ENCODE data around the gene B4GALNT2.

- TF ChIP-seq EZH2 (IDR thresholded peaks at IDR 0.05; ENCODE audit: low read depth, low read length, severe bottlenecking), result no peak
- no peak for TF ChIP-seq CBX8 (IDR thresholded peaks at IDR 0.05; ENCODE audit: borderline replicate concordance, low read depth, low read length)
- TF ChIP-seq CHD2 (IDR thresholded peaks at IDR 0.05; ENCODE audit: low read length), result no peak
- no peak for TF ChIP-seq MAFK (IDR thresholded peaks at IDR 0.05; ENCODE audit: low read depth, low read length)
- TF ChIP-seq RAD21 (IDR thresholded peaks at IDR 0.05 in 1 of 2, conservative IDR thresholded peaks at IDR 0.05 in 1 of 2; ENCODE audit: low read depth in 2 of 2, low read length in 2 of 2), result no peak
- TF ChIP-seq BRCA1 (IDR thresholded peaks at IDR 0.05; ENCODE audit: low read depth, low read length), result no peak
- no peak for TF ChIP-seq POLR2A (IDR thresholded peaks at IDR 0.05; ENCODE audit: control extremely low read depth in 1 of 2, low read depth in 2 of 2, low read length in 2 of 2)
- TF ChIP-seq CTBP2 (IDR thresholded peaks at IDR 0.05; ENCODE audit: borderline replicate concordance, insufficient read depth, insufficient read length, low read length), result no peak
- no peak for TF ChIP-seq RXRA (IDR thresholded peaks at IDR 0.05; ENCODE audit: insufficient read depth, low read depth, low read length)
- TF ChIP-seq, protein P1, sequence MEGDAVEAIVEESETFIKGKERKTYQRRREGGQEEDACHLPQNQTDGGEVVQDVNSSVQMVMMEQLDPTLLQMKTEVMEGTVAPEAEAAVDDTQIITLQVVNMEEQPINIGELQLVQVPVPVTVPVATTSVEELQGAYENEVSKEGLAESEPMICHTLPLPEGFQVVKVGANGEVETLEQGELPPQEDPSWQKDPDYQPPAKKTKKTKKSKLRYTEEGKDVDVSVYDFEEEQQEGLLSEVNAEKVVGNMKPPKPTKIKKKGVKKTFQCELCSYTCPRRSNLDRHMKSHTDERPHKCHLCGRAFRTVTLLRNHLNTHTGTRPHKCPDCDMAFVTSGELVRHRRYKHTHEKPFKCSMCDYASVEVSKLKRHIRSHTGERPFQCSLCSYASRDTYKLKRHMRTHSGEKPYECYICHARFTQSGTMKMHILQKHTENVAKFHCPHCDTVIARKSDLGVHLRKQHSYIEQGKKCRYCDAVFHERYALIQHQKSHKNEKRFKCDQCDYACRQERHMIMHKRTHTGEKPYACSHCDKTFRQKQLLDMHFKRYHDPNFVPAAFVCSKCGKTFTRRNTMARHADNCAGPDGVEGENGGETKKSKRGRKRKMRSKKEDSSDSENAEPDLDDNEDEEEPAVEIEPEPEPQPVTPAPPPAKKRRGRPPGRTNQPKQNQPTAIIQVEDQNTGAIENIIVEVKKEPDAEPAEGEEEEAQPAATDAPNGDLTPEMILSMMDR (IDR thresholded peaks at IDR 0.05; ENCODE audit: control extremely low read depth in 1 of 3, insufficient read depth in 1 of 3, low read depth in 1 of 3, low read length in 3 of 3), result no peak
- TF ChIP-seq SP1 (IDR thresholded peaks at IDR 0.05; ENCODE audit: low read depth, low read length), result no peak
- no peak for TF ChIP-seq JUN (IDR thresholded peaks at IDR 0.05; ENCODE audit: low read depth, low read length)
Observed at GRCh38 chr17:49108318-49108717, 24.3 kb upstream of the B4GALNT2 start.
